ENCODE results near the gene VGF.

DNA sequence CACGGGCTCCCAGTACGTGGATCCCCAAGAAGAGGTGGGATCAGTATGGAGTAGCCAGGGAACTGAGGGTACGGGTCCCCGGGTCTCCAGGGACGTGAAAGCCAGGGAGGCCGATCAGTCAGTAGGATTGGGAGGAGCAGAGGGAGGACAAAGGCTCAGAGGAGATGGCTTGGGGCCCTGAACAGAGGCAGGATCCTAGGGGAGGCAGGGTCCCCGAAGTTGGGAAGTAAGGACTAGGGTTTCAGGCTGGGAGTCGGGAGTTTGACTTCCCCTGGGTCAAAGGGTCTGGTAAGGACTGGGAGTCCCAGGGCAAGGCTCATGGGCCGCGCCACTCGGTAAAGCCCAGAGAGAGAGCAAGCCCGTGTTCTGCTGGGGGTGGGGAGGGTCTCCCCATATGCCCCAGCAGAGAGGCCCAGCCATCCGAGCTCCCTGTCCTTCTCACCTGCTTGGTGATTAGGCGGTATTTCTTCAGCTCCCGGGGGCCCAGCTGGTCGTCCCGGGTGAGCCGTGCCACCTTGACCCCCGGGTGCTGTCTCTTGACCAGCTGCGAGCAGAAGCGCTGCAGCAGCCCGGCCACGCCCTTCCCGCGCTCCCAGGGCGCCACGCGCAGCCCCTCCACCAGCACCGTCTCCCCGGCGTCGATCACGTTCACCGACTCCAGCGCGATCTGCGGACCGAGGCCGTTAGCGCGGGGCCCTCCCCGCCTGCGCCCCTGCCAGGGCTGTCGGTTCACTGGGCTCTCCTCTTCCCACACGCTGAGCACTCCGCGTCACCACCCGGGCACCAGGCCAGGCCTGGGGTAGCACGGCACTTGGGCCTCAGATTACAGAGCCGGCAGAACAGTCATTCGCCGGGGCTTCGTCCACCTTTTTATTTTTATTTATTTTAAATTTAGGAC, 7.7 kb upstream of the VGF start:
- TF ChIP-seq EZH2 (IDR thresholded peaks at IDR 0.05; ENCODE audit: borderline replicate concordance, low read depth, low read length, poor library complexity, severe bottlenecking): no peak
- TF ChIP-seq CTCF (conservative IDR thresholded peaks at IDR 0.05; ENCODE audit: low read depth, low read length): no peak

Data from A673 (cell line).